HepG2 (cell line): Measurements from ENCODE around the gene PRPF38B. TPM values are rescaled to one million over a fixed set of nuclear protein-coding genes. Genes with fewer than 3 reads are reported as not detected.

ENCODE experiments used
- MAZ ChIP-seq, 2 experiments: sonication (generic) in 1 of 2; formaldehyde crosslinking in 1 of 2; IDR thresholded peaks; 2 replicates each; pipeline versions ENCODE4 v1.5.0 to v1.6.1; 2012 to 2020; ENCODE audit warnings: low read depth in 2 of 2, mild to moderate bottlenecking in 2 of 2, borderline replicate concordance in 1 of 2, improper control_type of control experiment in 1 of 2, low read length in 1 of 2, missing genetic modification reagents in 1 of 2, moderate library complexity in 1 of 2
- PAWR ChIP-seq: sonication (generic); formaldehyde crosslinking; IDR thresholded peaks from 2 replicates; pipeline ENCODE4 v1.4.0; 2020; ENCODE audit warnings: missing genetic modification reagents, mild to moderate bottlenecking, borderline replicate concordance
- PHF20 ChIP-seq: sonication (generic); formaldehyde crosslinking; IDR thresholded peaks from 2 replicates; pipeline ENCODE4 v1.5.0; 2020; ENCODE audit warnings: mild to moderate bottlenecking, missing genetic modification reagents
- PHF8 ChIP-seq: sonication (generic); formaldehyde crosslinking; IDR thresholded peaks from 2 replicates; pipeline ENCODE4 v1.5.0; 2020; ENCODE audit warnings: missing genetic modification reagents
- ZHX2 ChIP-seq, 2 experiments: sonication (generic) in 1 of 2; formaldehyde crosslinking in 1 of 2; IDR thresholded peaks; 2 replicates each; pipeline versions ENCODE4 v1.6.1 to v1.9.0; 2014 to 2022; ENCODE audit warnings: antibody characterized with exemption in 1 of 2, borderline replicate concordance in 1 of 2, inconsistent platforms in 1 of 2, low read depth in 1 of 2, missing genetic modification reagents in 1 of 2
- ZNF589 ChIP-seq: sonication (generic); formaldehyde crosslinking; conservative IDR thresholded peaks from 2 replicates; pipeline ENCODE4 v1.8.0; 2022; ENCODE audit warnings: mild to moderate bottlenecking, moderate library complexity, missing genetic modification reagents
- polyA plus RNA-seq, 8 experiments: library from polyadenylated mRNA; depleted of rRNA in 3 of 8; stranded (reverse) in 7 of 8; unstranded in 1 of 8; fragments of >200 nt; fragmentation: Illumina TruSeq in 4 of 8; extraction: Trizol in 4 of 8; gene quantifications; 2 replicates each; pipeline versions ENCODE4 v1.2.1 to v1.2.3, GENCODE V29; 2011 to 2016; ENCODE audit warnings: low read depth in 4 of 8, missing spikeins in 1 of 8, mixed read lengths in 1 of 8; ENCODE audit not compliant: insufficient read depth in 1 of 8
- total RNA-seq, 5 experiments: library from RNA; depleted of rRNA; stranded (reverse); fragments of >200 nt; fragmentation: Illumina TruSeq; extraction: Trizol; gene quantifications; 2 replicates each; pipeline ENCODE4 v1.2.3, GENCODE V29; 2016; ENCODE audit warnings: low read depth in 1 of 5
- TF ChIP-seq, protein P1 (sequence below): sonication (generic); formaldehyde crosslinking; IDR thresholded peaks from 2 replicates; pipeline ENCODE4 v1.4.0; 2020; ENCODE audit warnings: missing genetic modification reagents, borderline replicate concordance
- TF ChIP-seq, protein P2 (sequence below): sonication (generic); formaldehyde crosslinking; IDR thresholded peaks from 2 replicates; pipeline ENCODE4 v1.4.0; 2020; ENCODE audit warnings: missing genetic modification reagents
- TF ChIP-seq, protein P3 (sequence below): fragments of 450-650 bp; IDR thresholded peaks from 2 replicates; pipeline ENCODE4 v1.6.1; 2017; ENCODE audit warnings: mild to moderate bottlenecking

PRPF38B gene
- total and polyA plus RNA-seq, 2 of the 13 experiments (the other 11 are each of a cell fraction or from before 2014, with no cell fraction given): 25.7 to 29.7 TPM

DNA sequence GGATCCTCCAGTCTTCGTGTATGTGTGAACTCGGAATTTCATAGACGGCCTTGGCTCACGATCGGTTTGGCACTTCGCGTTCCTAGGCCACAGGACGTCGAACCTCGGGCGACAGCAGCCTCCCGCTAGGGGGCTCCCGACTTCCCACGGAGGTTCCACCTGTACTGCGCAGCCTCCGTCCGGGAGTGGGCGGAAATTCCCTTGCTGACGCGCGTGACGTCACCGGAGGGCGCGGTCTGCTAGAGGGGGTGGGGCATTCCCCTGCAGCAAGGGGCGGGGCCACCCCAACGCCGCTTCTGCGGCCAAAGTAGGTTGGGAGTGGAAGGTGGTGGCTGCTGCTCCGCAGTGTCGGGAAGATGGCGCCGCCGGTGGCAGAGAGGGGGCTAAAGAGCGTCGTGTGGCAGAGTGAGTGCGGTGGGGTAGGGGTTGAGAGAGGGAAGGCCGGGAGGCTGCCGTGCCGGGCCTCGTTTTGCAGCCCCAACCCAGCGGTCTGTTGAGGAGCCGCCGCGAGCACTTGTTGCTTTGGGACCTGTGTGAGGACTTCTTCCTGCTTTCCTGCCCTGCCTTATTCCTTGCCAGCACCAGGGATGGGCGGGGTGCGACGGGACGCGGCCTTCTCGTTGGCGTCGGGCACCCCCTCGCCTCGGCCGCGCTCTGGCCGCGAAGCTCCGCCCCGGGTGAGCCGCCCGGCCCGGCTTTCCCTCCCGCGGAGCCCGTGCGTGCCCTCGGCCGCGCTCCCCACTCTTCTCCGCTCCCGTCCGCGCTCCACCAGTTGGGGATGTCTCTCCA is 54.5 kb downstream of the PRPF38B start, which contains the start of gene STXBP3 (continued):
- TF ChIP-seq, protein P1, sequence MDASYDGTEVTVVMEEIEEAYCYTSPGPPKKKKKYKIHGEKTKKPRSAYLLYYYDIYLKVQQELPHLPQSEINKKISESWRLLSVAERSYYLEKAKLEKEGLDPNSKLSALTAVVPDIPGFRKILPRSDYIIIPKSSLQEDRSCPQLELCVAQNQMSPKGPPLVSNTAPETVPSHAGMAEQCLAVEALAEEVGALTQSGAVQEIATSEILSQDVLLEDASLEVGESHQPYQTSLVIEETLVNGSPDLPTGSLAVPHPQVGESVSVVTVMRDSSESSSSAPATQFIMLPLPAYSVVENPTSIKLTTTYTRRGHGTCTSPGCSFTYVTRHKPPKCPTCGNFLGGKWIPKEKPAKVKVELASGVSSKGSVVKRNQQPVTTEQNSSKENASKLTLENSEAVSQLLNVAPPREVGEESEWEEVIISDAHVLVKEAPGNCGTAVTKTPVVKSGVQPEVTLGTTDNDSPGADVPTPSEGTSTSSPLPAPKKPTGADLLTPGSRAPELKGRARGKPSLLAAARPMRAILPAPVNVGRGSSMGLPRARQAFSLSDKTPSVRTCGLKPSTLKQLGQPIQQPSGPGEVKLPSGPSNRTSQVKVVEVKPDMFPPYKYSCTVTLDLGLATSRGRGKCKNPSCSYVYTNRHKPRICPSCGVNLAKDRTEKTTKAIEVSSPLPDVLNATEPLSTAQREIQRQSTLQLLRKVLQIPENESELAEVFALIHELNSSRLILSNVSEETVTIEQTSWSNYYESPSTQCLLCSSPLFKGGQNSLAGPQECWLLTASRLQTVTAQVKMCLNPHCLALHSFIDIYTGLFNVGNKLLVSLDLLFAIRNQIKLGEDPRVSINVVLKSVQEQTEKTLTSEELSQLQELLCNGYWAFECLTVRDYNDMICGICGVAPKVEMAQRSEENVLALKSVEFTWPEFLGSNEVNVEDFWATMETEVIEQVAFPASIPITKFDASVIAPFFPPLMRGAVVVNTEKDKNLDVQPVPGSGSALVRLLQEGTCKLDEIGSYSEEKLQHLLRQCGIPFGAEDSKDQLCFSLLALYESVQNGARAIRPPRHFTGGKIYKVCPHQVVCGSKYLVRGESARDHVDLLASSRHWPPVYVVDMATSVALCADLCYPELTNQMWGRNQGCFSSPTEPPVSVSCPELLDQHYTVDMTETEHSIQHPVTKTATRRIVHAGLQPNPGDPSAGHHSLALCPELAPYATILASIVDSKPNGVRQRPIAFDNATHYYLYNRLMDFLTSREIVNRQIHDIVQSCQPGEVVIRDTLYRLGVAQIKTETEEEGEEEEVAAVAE (CRISPR knock-in tag): peak; percentile 79
- peak; percentile 70; the same call in 1 of the 2 replicates for TF ChIP-seq PHF20 (CRISPR knock-in tag)
- TF ChIP-seq ZHX2 (IDR thresholded peaks at IDR 0.05; ENCODE audit: low read depth): 0 out of 2 replicates have a peak, but pooled peaks have one; percentile 64
- TF ChIP-seq ZHX2 (CRISPR knock-in tag; IDR thresholded peaks at IDR 0.05; ENCODE audit: borderline replicate concordance): peak; percentile 67; the same call in 1 of the 2 replicates
- TF ChIP-seq, protein P2, sequence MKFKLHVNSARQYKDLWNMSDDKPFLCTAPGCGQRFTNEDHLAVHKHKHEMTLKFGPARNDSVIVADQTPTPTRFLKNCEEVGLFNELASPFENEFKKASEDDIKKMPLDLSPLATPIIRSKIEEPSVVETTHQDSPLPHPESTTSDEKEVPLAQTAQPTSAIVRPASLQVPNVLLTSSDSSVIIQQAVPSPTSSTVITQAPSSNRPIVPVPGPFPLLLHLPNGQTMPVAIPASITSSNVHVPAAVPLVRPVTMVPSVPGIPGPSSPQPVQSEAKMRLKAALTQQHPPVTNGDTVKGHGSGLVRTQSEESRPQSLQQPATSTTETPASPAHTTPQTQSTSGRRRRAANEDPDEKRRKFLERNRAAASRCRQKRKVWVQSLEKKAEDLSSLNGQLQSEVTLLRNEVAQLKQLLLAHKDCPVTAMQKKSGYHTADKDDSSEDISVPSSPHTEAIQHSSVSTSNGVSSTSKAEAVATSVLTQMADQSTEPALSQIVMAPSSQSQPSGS: peak; percentile 73; the same call in 1 of the 2 replicates
- TF ChIP-seq PAWR (CRISPR knock-in tag): no peak
- peak; percentile 85 for TF ChIP-seq PHF8 (CRISPR knock-in tag)
- TF ChIP-seq, protein P3, sequence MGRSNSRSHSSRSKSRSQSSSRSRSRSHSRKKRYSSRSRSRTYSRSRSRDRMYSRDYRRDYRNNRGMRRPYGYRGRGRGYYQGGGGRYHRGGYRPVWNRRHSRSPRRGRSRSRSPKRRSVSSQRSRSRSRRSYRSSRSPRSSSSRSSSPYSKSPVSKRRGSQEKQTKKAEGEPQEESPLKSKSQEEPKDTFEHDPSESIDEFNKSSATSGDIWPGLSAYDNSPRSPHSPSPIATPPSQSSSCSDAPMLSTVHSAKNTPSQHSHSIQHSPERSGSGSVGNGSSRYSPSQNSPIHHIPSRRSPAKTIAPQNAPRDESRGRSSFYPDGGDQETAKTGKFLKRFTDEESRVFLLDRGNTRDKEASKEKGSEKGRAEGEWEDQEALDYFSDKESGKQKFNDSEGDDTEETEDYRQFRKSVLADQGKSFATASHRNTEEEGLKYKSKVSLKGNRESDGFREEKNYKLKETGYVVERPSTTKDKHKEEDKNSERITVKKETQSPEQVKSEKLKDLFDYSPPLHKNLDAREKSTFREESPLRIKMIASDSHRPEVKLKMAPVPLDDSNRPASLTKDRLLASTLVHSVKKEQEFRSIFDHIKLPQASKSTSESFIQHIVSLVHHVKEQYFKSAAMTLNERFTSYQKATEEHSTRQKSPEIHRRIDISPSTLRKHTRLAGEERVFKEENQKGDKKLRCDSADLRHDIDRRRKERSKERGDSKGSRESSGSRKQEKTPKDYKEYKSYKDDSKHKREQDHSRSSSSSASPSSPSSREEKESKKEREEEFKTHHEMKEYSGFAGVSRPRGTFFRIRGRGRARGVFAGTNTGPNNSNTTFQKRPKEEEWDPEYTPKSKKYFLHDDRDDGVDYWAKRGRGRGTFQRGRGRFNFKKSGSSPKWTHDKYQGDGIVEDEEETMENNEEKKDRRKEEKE: no peak
- peak; percentile 82 for TF ChIP-seq MAZ (IDR thresholded peaks at IDR 0.05; ENCODE audit: borderline replicate concordance, low read depth, low read length)
- TF ChIP-seq MAZ (CRISPR knock-in tag; IDR thresholded peaks at IDR 0.05; ENCODE audit: low read depth): peak; percentile 82
- no peak for TF ChIP-seq ZNF589
